ENCODE data around the gene LTB4R2. TPM values are rescaled to one million over a fixed set of nuclear protein-coding genes. Genes with fewer than 3 reads are reported as not detected.
"Not testable (repeated sequence)": the region's sequence is repeated elsewhere in the genome, so short reads cannot be mapped to it uniquely, and the experiment has no call there.

LTB4R2 gene
- total RNA-seq, 1 experiment from 2014 or later = not detected

GRCh38 chr14:24351517-24351916 lies 41.6 kb downstream of the LTB4R2 start:
- in situ Hi-C loops (cut with HindIII; ENCODE audit: low pct_unique_long_range_greater_than_20kb, low sequenced_read_pairs) = no loop called here
- DNase-seq (ENCODE audit: low read depth) = no peak

- no peak for DNase-seq (ENCODE audit: low read depth)
- in situ Hi-C loops (cut with HindIII; ENCODE audit: low pct_unique_long_range_greater_than_20kb, low sequenced_read_pairs) = no loop called here
These were observed 43.9 kb downstream of the LTB4R2 start for GRCh38 chr14:24353559-24354481.

GRCh38 chr14:24354482-24354825 lies 44.5 kb downstream of the LTB4R2 start:
- in situ Hi-C loops (cut with HindIII; ENCODE audit: low pct_unique_long_range_greater_than_20kb, low sequenced_read_pairs); DNase-seq (ENCODE audit: low read depth): not testable (repeated sequence)

DNA sequence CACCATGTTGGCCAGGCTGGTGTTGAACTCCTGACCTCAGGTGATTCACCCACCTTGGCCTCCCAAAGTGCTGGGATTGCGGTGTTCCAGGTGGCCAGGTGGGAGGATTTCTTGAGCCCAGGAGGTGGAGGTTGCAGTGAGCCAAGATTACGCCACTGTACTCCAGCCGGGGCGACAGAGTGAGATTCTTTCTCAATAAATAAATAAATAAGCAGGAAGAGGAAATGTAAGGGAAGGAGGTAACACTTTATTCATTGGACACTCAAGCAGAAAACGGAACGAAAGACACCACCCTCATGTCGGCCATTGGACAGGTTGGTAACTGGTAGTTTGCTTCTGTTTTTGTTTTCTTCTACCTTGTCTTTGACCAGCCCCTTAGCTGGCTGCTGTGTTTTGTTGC lies 45.1 kb downstream of the LTB4R2 start:
- DNase-seq (ENCODE audit: low read depth) = no peak
- in situ Hi-C loops (cut with HindIII; ENCODE audit: low pct_unique_long_range_greater_than_20kb, low sequenced_read_pairs) = no loop called here

- in situ Hi-C loops (cut with HindIII; ENCODE audit: low pct_unique_long_range_greater_than_20kb, low sequenced_read_pairs) = no loop called here
These were observed 46.3 kb downstream of the LTB4R2 start for GRCh38 chr14:24356208-24356607.

GRCh38 chr14:24360281-24360680 lies 50.3 kb downstream of the LTB4R2 start:
- DNase-seq (ENCODE audit: low read depth) = no peak
- in situ Hi-C loops (cut with HindIII; ENCODE audit: low pct_unique_long_range_greater_than_20kb, low sequenced_read_pairs) = no loop called here

More at GRCh38 chr14:24356208-24356607, 46.3 kb downstream of the LTB4R2 start:
- no peak for DNase-seq (ENCODE audit: low read depth)

DNA sequence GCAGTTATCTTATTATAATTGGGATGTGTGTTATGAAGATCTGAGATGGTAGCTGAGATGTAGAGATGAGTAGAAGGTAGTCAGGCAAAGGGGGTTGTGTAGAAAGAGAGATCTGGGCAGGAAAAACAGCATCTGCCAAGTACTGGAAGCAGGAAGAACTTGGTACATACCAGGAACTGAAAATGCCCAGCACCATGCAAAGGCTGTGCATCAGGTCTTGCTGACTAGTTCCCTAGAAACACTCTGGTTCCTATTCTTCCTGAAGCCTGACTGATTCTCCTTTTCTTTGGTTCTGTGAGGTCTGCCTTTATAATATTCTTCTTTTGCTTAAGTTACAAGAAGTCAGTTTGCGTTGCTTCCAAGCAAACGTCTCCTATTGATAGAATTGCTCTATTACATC lies 51.4 kb downstream of the LTB4R2 start:
- in situ Hi-C loops (cut with HindIII; ENCODE audit: low pct_unique_long_range_greater_than_20kb, low sequenced_read_pairs) = no loop called here
- no peak for DNase-seq (ENCODE audit: low read depth)

Other genes starting within 250 kb of the LTB4R2 start
- 0.07 TPM in 1 of 2 replicates, not detected in the other for gene CPNE6, start 238.6 kb upstream of the LTB4R2 start, total RNA-seq (2014; rRNA removed; shearing (Covaris generic); ENCODE audit: low replicate concordance)
- 19.5 and 54.7 TPM in 2 replicates for gene PCK2, start 215.8 kb upstream of the LTB4R2 start, total RNA-seq (2014; rRNA removed; shearing (Covaris generic); ENCODE audit: low replicate concordance)
- 47.4 and 117 TPM in 2 replicates for gene DCAF11, start 195.4 kb upstream of the LTB4R2 start, total RNA-seq (2014; rRNA removed; shearing (Covaris generic); ENCODE audit: low replicate concordance)
- 1.8 TPM in 1 of 2 replicates, not detected in the other for gene NRL, start 195.2 kb upstream of the LTB4R2 start, total RNA-seq (2014; rRNA removed; shearing (Covaris generic); ENCODE audit: low replicate concordance)
- gene FITM1, start 179.5 kb upstream of the LTB4R2 start, total RNA-seq (2014; rRNA removed; shearing (Covaris generic); ENCODE audit: low replicate concordance) = not detected in 2 replicates
- gene PSME1, start 173.9 kb upstream of the LTB4R2 start, total RNA-seq (2014; rRNA removed; shearing (Covaris generic); ENCODE audit: low replicate concordance) = 77.8 and 123 TPM in 2 replicates
- gene EMC9, start 168.5 kb upstream of the LTB4R2 start, total RNA-seq (2014; rRNA removed; shearing (Covaris generic); ENCODE audit: low replicate concordance) = 12.8 and 23.0 TPM in 2 replicates
- gene PSME2, start 163.5 kb upstream of the LTB4R2 start, total RNA-seq (2014; rRNA removed; shearing (Covaris generic); ENCODE audit: low replicate concordance) = 191 and 202 TPM in 2 replicates
- 46.1 and 48.9 TPM in 2 replicates for gene RNF31, start 162.6 kb upstream of the LTB4R2 start, total RNA-seq (2014; rRNA removed; shearing (Covaris generic); ENCODE audit: low replicate concordance)
- gene IRF9, start 148.9 kb upstream of the LTB4R2 start, total RNA-seq (2014; rRNA removed; shearing (Covaris generic); ENCODE audit: low replicate concordance) = 29.9 and 36.1 TPM in 2 replicates
- not detected in 2 replicates for gene REC8, start 138.1 kb upstream of the LTB4R2 start, total RNA-seq (2014; rRNA removed; shearing (Covaris generic); ENCODE audit: low replicate concordance)
- gene IPO4, start 121.3 kb upstream of the LTB4R2 start, total RNA-seq (2014; rRNA removed; shearing (Covaris generic); ENCODE audit: low replicate concordance) = 25.7 and 32.7 TPM in 2 replicates
- 50.9 and 57.1 TPM in 2 replicates for gene TM9SF1, start 114.7 kb upstream of the LTB4R2 start, total RNA-seq (2014; rRNA removed; shearing (Covaris generic); ENCODE audit: low replicate concordance)
- not detected in 2 replicates for gene TSSK4, start 104.4 kb upstream of the LTB4R2 start, total RNA-seq (2014; rRNA removed; shearing (Covaris generic); ENCODE audit: low replicate concordance)
- 23.3 and 52.2 TPM in 2 replicates for gene CHMP4A, start 96.7 kb upstream of the LTB4R2 start, total RNA-seq (2014; rRNA removed; shearing (Covaris generic); ENCODE audit: low replicate concordance)
- gene MDP1, start 94.1 kb upstream of the LTB4R2 start, total RNA-seq (2014; rRNA removed; shearing (Covaris generic); ENCODE audit: low replicate concordance) = 19.8 and 23.5 TPM in 2 replicates
- gene NEDD8, start 77.8 kb upstream of the LTB4R2 start, total RNA-seq (2014; rRNA removed; shearing (Covaris generic); ENCODE audit: low replicate concordance) = 129 and 160 TPM in 2 replicates
- 57.8 and 93.4 TPM in 2 replicates for gene GMPR2, start 77.2 kb upstream of the LTB4R2 start, total RNA-seq (2014; rRNA removed; shearing (Covaris generic); ENCODE audit: low replicate concordance)
- 27.7 and 38.3 TPM in 2 replicates for gene TINF2, start 67.5 kb upstream of the LTB4R2 start, total RNA-seq (2014; rRNA removed; shearing (Covaris generic); ENCODE audit: low replicate concordance)
- gene TGM1, start 47.0 kb upstream of the LTB4R2 start, total RNA-seq (2014; rRNA removed; shearing (Covaris generic); ENCODE audit: low replicate concordance) = 0.44 TPM in 1 of 2 replicates, not detected in the other
- 10.3 and 12.9 TPM in 2 replicates for gene RABGGTA, start 38.5 kb upstream of the LTB4R2 start, total RNA-seq (2014; rRNA removed; shearing (Covaris generic); ENCODE audit: low replicate concordance)
- gene DHRS1, start 10.4 kb upstream of the LTB4R2 start, total RNA-seq (2014; rRNA removed; shearing (Covaris generic); ENCODE audit: low replicate concordance) = 5.3 and 9.2 TPM in 2 replicates
- gene NOP9, start 10.3 kb upstream of the LTB4R2 start, total RNA-seq (2014; rRNA removed; shearing (Covaris generic); ENCODE audit: low replicate concordance) = 8.8 and 13.8 TPM in 2 replicates
- gene CIDEB, start 2.2 kb upstream of the LTB4R2 start, total RNA-seq (2014; rRNA removed; shearing (Covaris generic); ENCODE audit: low replicate concordance) = 1.0 and 6.8 TPM in 2 replicates
- gene LTB4R, start 1.4 kb downstream of the LTB4R2 start, total RNA-seq (2014; rRNA removed; shearing (Covaris generic); ENCODE audit: low replicate concordance) = 0.12 and 2.7 TPM in 2 replicates
- gene ADCY4, start 24.9 kb downstream of the LTB4R2 start, total RNA-seq (2014; rRNA removed; shearing (Covaris generic); ENCODE audit: low replicate concordance) = not detected in 2 replicates
- not detected in 2 replicates for gene RIPK3, start 29.9 kb downstream of the LTB4R2 start, total RNA-seq (2014; rRNA removed; shearing (Covaris generic); ENCODE audit: low replicate concordance)
- not detected in 2 replicates for gene NFATC4, start 58.0 kb downstream of the LTB4R2 start, total RNA-seq (2014; rRNA removed; shearing (Covaris generic); ENCODE audit: low replicate concordance)
- gene NYNRIN, start 88.9 kb downstream of the LTB4R2 start, total RNA-seq (2014; rRNA removed; shearing (Covaris generic); ENCODE audit: low replicate concordance) = 0.03 TPM in 1 of 2 replicates, not detected in the other
- gene CBLN3, start 119.5 kb downstream of the LTB4R2 start, total RNA-seq (2014; rRNA removed; shearing (Covaris generic); ENCODE audit: low replicate concordance) = 0.81 and 2.2 TPM in 2 replicates
- 25.4 and 31.1 TPM in 2 replicates for gene KHNYN, start 119.8 kb downstream of the LTB4R2 start, total RNA-seq (2014; rRNA removed; shearing (Covaris generic); ENCODE audit: low replicate concordance)
- gene SDR39U1, start 132.6 kb downstream of the LTB4R2 start, total RNA-seq (2014; rRNA removed; shearing (Covaris generic); ENCODE audit: low replicate concordance) = 17.2 and 31.0 TPM in 2 replicates
- not detected in 2 replicates for gene CMA1, start 198.1 kb downstream of the LTB4R2 start, total RNA-seq (2014; rRNA removed; shearing (Covaris generic); ENCODE audit: low replicate concordance)

Measured in Caki2 (cell line).